H9 (cell line): ENCODE measurements around the gene ENKUR. TPM values are rescaled to one million over a fixed set of nuclear protein-coding genes. Genes with fewer than 3 reads are reported as not detected.
"Not testable (repeated sequence)": the region's sequence is repeated elsewhere in the genome, so short reads cannot be mapped to it uniquely, and the experiment has no call there.

Source experiments
- DNase-seq: peaks from one replicate; pipeline ENCODE4 v3.0.0-alpha.2; 2017
- H2AFZ ChIP-seq: one replicate; pipeline ENCODE4 v1.6.1; 2013; ENCODE audit warnings: mild to moderate bottlenecking, low read length, control low read depth, moderate library complexity
- H2AK5ac ChIP-seq: 2 replicates; pipeline ENCODE4 v1.6.1; 2013; ENCODE audit warnings: low read length, control low read depth, mixed read lengths; ENCODE audit not compliant: insufficient read length
- H2BK120ac ChIP-seq: one replicate; pipeline ENCODE4 v1.6.1; 2013; ENCODE audit warnings: low read depth, mild to moderate bottlenecking, low read length, control low read depth, inconsistent platforms; ENCODE audit not compliant: poor library complexity, severe bottlenecking
- H2BK12ac ChIP-seq: 2 replicates; pipeline ENCODE4 v1.6.1; 2013; ENCODE audit warnings: low read length, control low read depth, mixed read lengths, low read depth; ENCODE audit not compliant: insufficient read length
- H2BK15ac ChIP-seq: 2 replicates; pipeline ENCODE4 v1.6.1; 2013; ENCODE audit warnings: low read depth, low read length, control low read depth
- H2BK20ac ChIP-seq: one replicate; pipeline ENCODE4 v1.6.1; 2013; ENCODE audit warnings: low read depth, mild to moderate bottlenecking, low read length, control low read depth, inconsistent platforms; ENCODE audit not compliant: poor library complexity, severe bottlenecking
- H2BK5ac ChIP-seq: 2 replicates; pipeline ENCODE4 v1.6.1; 2013; ENCODE audit warnings: low read length, control low read depth, mixed read lengths; ENCODE audit not compliant: insufficient read length
- H3K14ac ChIP-seq: 2 replicates; pipeline ENCODE4 v1.6.1; 2013; ENCODE audit warnings: low read length, control low read depth; ENCODE audit not compliant: insufficient read depth
- H3K18ac ChIP-seq: 2 replicates; pipeline ENCODE4 v1.6.1; 2013; ENCODE audit warnings: low read depth, mild to moderate bottlenecking, mixed read lengths, low read length, control low read depth; ENCODE audit not compliant: insufficient read length
- H3K23ac ChIP-seq: 2 replicates; pipeline ENCODE4 v1.6.1; 2013; ENCODE audit warnings: low read length, control low read depth, mixed read lengths, low read depth; ENCODE audit not compliant: insufficient read length
- H3K23me2 ChIP-seq: 2 replicates; pipeline ENCODE4 v1.6.1; 2013; ENCODE audit warnings: low read depth, mild to moderate bottlenecking, mixed read lengths, low read length, control low read depth; ENCODE audit not compliant: insufficient read length, poor library complexity, severe bottlenecking
- H3K27ac ChIP-seq: 2 replicates; pipeline ENCODE4 v1.5.1; 2013; ENCODE audit warnings: low read length, control low read depth, mixed read lengths, low read depth; ENCODE audit not compliant: insufficient read length
- H3K27me3 ChIP-seq: 2 replicates; pipeline ENCODE4 v1.6.1; 2013; ENCODE audit warnings: low read length, control low read depth, inconsistent platforms; ENCODE audit not compliant: insufficient read depth
- H3K4ac ChIP-seq: 2 replicates; pipeline ENCODE4 v1.6.1; 2013; ENCODE audit warnings: low read depth, mild to moderate bottlenecking, control low read depth, inconsistent platforms, low read length, moderate library complexity
- H3K4me1 ChIP-seq: 2 replicates; pipeline ENCODE4 v1.6.1; 2013; ENCODE audit warnings: low read length, control low read depth, inconsistent platforms; ENCODE audit not compliant: insufficient read depth
- H3K4me2 ChIP-seq: 2 replicates; pipeline ENCODE4 v1.6.1; 2013; ENCODE audit warnings: low read length, control low read depth, mixed read lengths; ENCODE audit not compliant: insufficient read length, insufficient read depth
- H3K56ac ChIP-seq: 2 replicates; pipeline ENCODE4 v1.6.1; 2013; ENCODE audit warnings: low read depth, mild to moderate bottlenecking, mixed read lengths, low read length, control low read depth; ENCODE audit not compliant: insufficient read length
- H3K79me1 ChIP-seq: 2 replicates; pipeline ENCODE4 v1.6.1; 2013; ENCODE audit warnings: low read depth, mild to moderate bottlenecking, moderate library complexity, low read length, control low read depth, inconsistent platforms; ENCODE audit not compliant: insufficient read depth, poor library complexity, severe bottlenecking
- H3K79me2 ChIP-seq: 2 replicates; pipeline ENCODE4 v1.6.1; 2013; ENCODE audit warnings: low read length, control low read depth, inconsistent platforms; ENCODE audit not compliant: insufficient read depth
- H3K9ac ChIP-seq: 2 replicates; pipeline ENCODE4 v1.6.1; 2013; ENCODE audit warnings: low read length, control low read depth, mixed read lengths; ENCODE audit not compliant: insufficient read length; ENCODE audit errors: extremely low read depth
- H3K9me3 ChIP-seq: one replicate; pipeline ENCODE4 v1.6.1; 2013; ENCODE audit warnings: low read depth, low read length, inconsistent platforms; ENCODE audit not compliant: control insufficient read depth
- H3T11ph ChIP-seq: one replicate; pipeline ENCODE4 v1.6.1; 2013; ENCODE audit warnings: mild to moderate bottlenecking, low read length, control low read depth, inconsistent platforms
- H4K20me1 ChIP-seq: one replicate; pipeline ENCODE4 v1.6.1; 2013; ENCODE audit not compliant: control insufficient read depth, insufficient read length, insufficient read depth
- H4K5ac ChIP-seq: 2 replicates; pipeline ENCODE4 v1.6.1; 2013; ENCODE audit warnings: low read depth, mild to moderate bottlenecking, mixed read lengths, low read length, control low read depth; ENCODE audit not compliant: insufficient read length
- H4K8ac ChIP-seq: replicated peaks from 2 replicates; pipeline ENCODE4 v1.6.1; 2013; ENCODE audit warnings: low read length, control low read depth, mixed read lengths, low read depth; ENCODE audit not compliant: insufficient read length
- H4K91ac ChIP-seq: 2 replicates; pipeline ENCODE4 v1.6.1; 2013; ENCODE audit warnings: low read depth, mild to moderate bottlenecking, moderate library complexity, mixed read lengths, low read length, control low read depth; ENCODE audit not compliant: insufficient read length
- H3K27ac Mint-ChIP-seq, 3 experiments: 2 replicates in 2 of 3; 3 replicates in 1 of 3; pipeline ENCODE4 v1.8.0; 2020 to 2021; ENCODE audit warnings: mixed read lengths in 3 of 3, mild to moderate bottlenecking in 1 of 3, moderate library complexity in 1 of 3
- H3K27me3 Mint-ChIP-seq: 2 replicates; pipeline ENCODE4 v1.8.0; 2021; ENCODE audit warnings: low read depth, mild to moderate bottlenecking, moderate library complexity, mixed read lengths
- H3K36me3 Mint-ChIP-seq, 3 experiments: 2 replicates in 2 of 3; 3 replicates in 1 of 3; pipeline ENCODE4 v1.8.0; 2020 to 2021; ENCODE audit warnings: low read depth in 3 of 3, mixed read lengths in 3 of 3; ENCODE audit not compliant: insufficient read depth in 1 of 3
- H3K4me1 Mint-ChIP-seq, 2 experiments: 2 replicates each; pipeline ENCODE4 v1.8.0; 2020; ENCODE audit warnings: mixed read lengths in 2 of 2
- H3K4me3 Mint-ChIP-seq, 2 experiments: 2 replicates in 1 of 2; 3 replicates in 1 of 2; pipeline ENCODE4 v1.8.0; 2020 to 2021; ENCODE audit warnings: mild to moderate bottlenecking in 2 of 2, mixed read lengths in 2 of 2, moderate library complexity in 1 of 2
- H3K9me3 Mint-ChIP-seq, 2 experiments: 2 replicates in 1 of 2; 3 replicates in 1 of 2; pipeline ENCODE4 v1.8.0; 2020; ENCODE audit warnings: mild to moderate bottlenecking in 2 of 2, mixed read lengths in 2 of 2, moderate library complexity in 1 of 2
- WGBS: extraction: QIAGEN DNeasy Blood & Tissue Kit; methylation state at CpG from one replicate; pipeline ENCODE4 v1.1.7; 2013; ENCODE audit warnings: missing lambda C conversion rate, low lambda C conversion rate, mixed read lengths; ENCODE audit not compliant: insufficient read length; ENCODE audit errors: extremely low coverage; 5-methylcytosine and 5-hydroxymethylcytosine counted together
- total RNA-seq: library from RNA; stranded (reverse); gene quantifications from 2 replicates; pipeline ENCODE4 v1.2.1, GENCODE V29; 2021
- TF ChIP-seq, protein P1 (sequence below): fragments of 200-600 bp; sonication (generic); conservative IDR thresholded peaks from 3 replicates; pipeline ENCODE4 v1.8.0; 2021; ENCODE audit warnings: antibody characterized with exemption, mild to moderate bottlenecking

ENKUR gene
- total RNA-seq, 1 experiment from 2014 or later, result not detected

DNA sequence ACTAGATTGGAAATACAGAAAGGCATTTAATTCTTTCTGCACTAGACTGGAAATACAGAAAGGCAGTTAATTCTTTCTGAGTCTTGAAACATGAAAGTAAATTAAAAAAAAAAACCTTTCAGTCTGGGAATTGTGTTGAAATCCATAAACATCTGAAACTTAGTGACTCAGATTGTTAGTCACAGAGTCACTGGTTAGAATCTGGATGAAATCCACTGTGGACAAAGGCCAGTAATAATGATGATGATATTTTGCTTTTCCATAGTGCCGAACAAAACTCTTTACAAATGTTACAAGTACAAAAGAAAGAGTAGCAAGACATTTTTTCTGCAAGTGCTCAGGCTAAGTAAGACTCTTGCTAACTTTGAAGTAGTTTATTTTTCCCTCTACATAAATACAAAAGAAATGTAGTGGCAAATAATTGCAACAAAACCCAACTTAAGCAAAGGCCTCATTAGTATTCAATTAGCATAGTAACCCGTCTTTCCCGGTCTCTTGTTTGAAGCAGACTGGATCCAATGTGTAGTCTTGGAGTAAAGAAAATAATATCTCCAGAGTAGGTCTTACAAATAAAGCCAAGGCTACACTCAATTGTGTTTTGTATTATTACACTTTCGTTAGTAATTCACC, 57.8 kb downstream of the ENKUR start:
- H3K79me1 ChIP-seq, result no peaks in the 10 kb centered on the region
- DNase-seq, result no peak
- no peak overlapping the region for H3K56ac ChIP-seq
- WGBS, result no CpG with 5 or more reads among the region's 4 CpGs
- peaks cover 3% of the 10 kb centered on the region for H3K23me2 ChIP-seq
- H2BK20ac ChIP-seq, result no peak overlapping the region
- H2BK5ac ChIP-seq, result no peak overlapping the region
- Mint-ChIP-seq H3K27ac (no peak overlapping the region), H3K4me3 (no peak overlapping the region), H3K27me3 (no peaks in the 10 kb centered on the region), H3K9me3 (no peaks in the 10 kb centered on the region; a peak in 1 of 5 replicates), H3K4me1 (peaks cover 23 to 31% of the 10 kb centered on the region in 2 experiments), H3K36me3 (peaks cover 0 to 2% (median 0%) of the 10 kb centered on the region in 3 experiments; a peak in 1 of 7 replicates)
- H2BK12ac ChIP-seq, result no peak overlapping the region
- no peak overlapping the region for H3K18ac ChIP-seq
- H3K14ac ChIP-seq, result no peak overlapping the region
- H3K4me2 ChIP-seq, result no peak overlapping the region
- no peak overlapping the region for H2BK15ac ChIP-seq
- H4K5ac ChIP-seq, result no peak overlapping the region
- no peaks in the 10 kb centered on the region for H3K9me3 ChIP-seq
- no peak overlapping the region for H2AFZ ChIP-seq
- TF ChIP-seq, protein P1, sequence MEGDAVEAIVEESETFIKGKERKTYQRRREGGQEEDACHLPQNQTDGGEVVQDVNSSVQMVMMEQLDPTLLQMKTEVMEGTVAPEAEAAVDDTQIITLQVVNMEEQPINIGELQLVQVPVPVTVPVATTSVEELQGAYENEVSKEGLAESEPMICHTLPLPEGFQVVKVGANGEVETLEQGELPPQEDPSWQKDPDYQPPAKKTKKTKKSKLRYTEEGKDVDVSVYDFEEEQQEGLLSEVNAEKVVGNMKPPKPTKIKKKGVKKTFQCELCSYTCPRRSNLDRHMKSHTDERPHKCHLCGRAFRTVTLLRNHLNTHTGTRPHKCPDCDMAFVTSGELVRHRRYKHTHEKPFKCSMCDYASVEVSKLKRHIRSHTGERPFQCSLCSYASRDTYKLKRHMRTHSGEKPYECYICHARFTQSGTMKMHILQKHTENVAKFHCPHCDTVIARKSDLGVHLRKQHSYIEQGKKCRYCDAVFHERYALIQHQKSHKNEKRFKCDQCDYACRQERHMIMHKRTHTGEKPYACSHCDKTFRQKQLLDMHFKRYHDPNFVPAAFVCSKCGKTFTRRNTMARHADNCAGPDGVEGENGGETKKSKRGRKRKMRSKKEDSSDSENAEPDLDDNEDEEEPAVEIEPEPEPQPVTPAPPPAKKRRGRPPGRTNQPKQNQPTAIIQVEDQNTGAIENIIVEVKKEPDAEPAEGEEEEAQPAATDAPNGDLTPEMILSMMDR, result no peak
- no peak overlapping the region for H4K91ac ChIP-seq
- no peak overlapping the region for H3K4ac ChIP-seq
- H3T11ph ChIP-seq, result no peak overlapping the region
- no peak overlapping the region for H2AK5ac ChIP-seq
- H4K20me1 ChIP-seq, result no peaks in the 10 kb centered on the region
- peaks cover 11% of the 10 kb centered on the region for H3K4me1 ChIP-seq
- no peak overlapping the region for H3K23ac ChIP-seq
- H3K27ac ChIP-seq, result no peak overlapping the region
- no peak overlapping the region for H4K8ac ChIP-seq
- no peaks in the 10 kb centered on the region for H3K79me2 ChIP-seq
- no peaks in the 10 kb centered on the region for H3K27me3 ChIP-seq
- no peak overlapping the region for H3K9ac ChIP-seq
- no peak overlapping the region for H2BK120ac ChIP-seq

DNA sequence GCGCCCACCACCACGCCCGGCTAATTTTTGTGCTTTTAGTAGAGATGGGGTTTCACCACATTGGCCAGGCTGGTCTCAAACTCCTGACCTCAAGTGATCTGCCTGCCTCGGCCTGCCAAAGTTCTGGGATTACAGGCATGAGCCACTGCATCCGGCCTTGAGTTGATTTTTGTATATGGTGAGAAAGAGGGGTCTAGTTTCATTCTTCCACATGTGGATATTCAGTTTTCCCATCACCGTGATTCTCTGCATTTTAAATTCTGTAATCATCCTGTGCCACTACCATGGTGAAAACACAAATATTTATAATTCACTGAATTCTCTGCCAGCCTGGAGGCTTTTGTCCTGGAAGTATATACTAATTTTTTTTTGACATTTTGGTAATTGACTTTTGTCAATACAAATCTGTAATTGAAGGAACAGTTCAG, 58.3 kb downstream of the ENKUR start:
- not testable (repeated sequence) for H3K4me2 ChIP-seq, H2BK12ac ChIP-seq, H3K9me3 ChIP-seq, DNase-seq, H2BK120ac ChIP-seq, H3K4me3 Mint-ChIP-seq, H3K9me3 Mint-ChIP-seq, H2BK15ac ChIP-seq, H3K9ac ChIP-seq, H3K79me2 ChIP-seq, H3K79me1 ChIP-seq, H3K4ac ChIP-seq, H3K23me2 ChIP-seq, H2BK5ac ChIP-seq, H3K36me3 Mint-ChIP-seq, H4K8ac ChIP-seq, H3K27ac Mint-ChIP-seq, H3K14ac ChIP-seq, H2AK5ac ChIP-seq, H3K56ac ChIP-seq, H3K27me3 ChIP-seq, H4K5ac ChIP-seq, H4K20me1 ChIP-seq, H4K91ac ChIP-seq, H2BK20ac ChIP-seq, H3K27ac ChIP-seq, H3T11ph ChIP-seq, H3K27me3 Mint-ChIP-seq, H2AFZ ChIP-seq, H3K23ac ChIP-seq, H3K18ac ChIP-seq
- H3K4me1 Mint-ChIP-seq, result peaks cover 25 to 32% of the 10 kb centered on the region in 2 experiments
- WGBS, result no CpG with 5 or more reads among the region's 6 CpGs
- H3K4me1 ChIP-seq, result peaks cover 11% of the 10 kb centered on the region
